Endothelial cell of umbilical vein (primary cell): Measurements from ENCODE around the gene RFLNA. TPM values are rescaled to one million over a fixed set of nuclear protein-coding genes. Genes with fewer than 3 reads are reported as not detected.

Experiments
- BruUV-seq: library from RNA; stranded (reverse); fragments of 400-500 nt; replicated peaks from 2 replicates; lab custom pipeline; 2021; lab: Mats Ljungman, UMichigan
- CTCF ChIA-PET: fragments of 300-600, 350-600 bp; sonication (Branson Sonifier 250); formaldehyde crosslinking; loops from one replicate; lab custom pipeline; 2021; ENCODE audit warnings: antibody characterized with exemption, inconsistent platforms; lab: Charles Lee
- POLR2A ChIA-PET: fragments of 300-600, 350-600 bp; sonication (Branson Sonifier 250); formaldehyde crosslinking; loops from one replicate; lab custom pipeline; 2021; ENCODE audit warnings: antibody characterized with exemption, inconsistent platforms; lab: Charles Lee
- DNase-seq: peaks from one replicate; pipeline ENCODE4 v3.0.0-alpha.2; 2011; ENCODE audit warnings: low read depth, low spot score
- FAIRE-seq: peaks from 2 replicates; lab custom pipeline; 2011; peaks lifted over from hg19 to GRCh38; lab: Jason Lieb, UNC
- H2AFZ ChIP-seq: 2 replicates; pipeline ENCODE4 v1.6.0; 2012; ENCODE audit warnings: low read depth, low read length, control low read depth, inconsistent platforms
- H3K27ac ChIP-seq: 2 replicates; pipeline ENCODE4 v1.5.1; 2011; ENCODE audit warnings: low read depth, mild to moderate bottlenecking, control low read depth, low read length, moderate library complexity; ENCODE audit not compliant: insufficient read depth
- H3K27me3 ChIP-seq, 2 experiments: 2 replicates each; pipeline versions ENCODE4 v1.6.0 to v1.6.1; 2011; ENCODE audit warnings: low read length in 2 of 2, mixed read lengths in 1 of 2; ENCODE audit not compliant: control insufficient read depth in 2 of 2, insufficient read depth in 2 of 2
- H3K36me3 ChIP-seq, 2 experiments: 2 replicates in 1 of 2; 3 replicates in 1 of 2; pipeline ENCODE4 v1.5.1; 2011; ENCODE audit warnings: low read length in 2 of 2, mild to moderate bottlenecking in 1 of 2, moderate library complexity in 1 of 2; ENCODE audit not compliant: control insufficient read depth in 2 of 2, insufficient read depth in 2 of 2; ENCODE audit errors: extremely low read depth in 1 of 2
- H3K4me1 ChIP-seq: 3 replicates; pipeline ENCODE4 v1.5.1; 2011; ENCODE audit warnings: mild to moderate bottlenecking, low read length; ENCODE audit not compliant: control insufficient read depth, insufficient read depth; ENCODE audit errors: extremely low read depth
- H3K4me2 ChIP-seq: 2 replicates; pipeline ENCODE4 v1.6.1; 2011; ENCODE audit warnings: low read length, control low read depth, mixed read lengths; ENCODE audit not compliant: insufficient read depth
- H3K4me3 ChIP-seq, 3 experiments: fragments of 200-600 bp in 1 of 3; sonication (generic), shearing (Covaris generic) in 1 of 3; replicated peaks in 1 of 3; 2 replicates each; pipeline ENCODE4 v1.5.1; 2011 to 2016; ENCODE audit warnings: control low read depth in 3 of 3, low read length in 3 of 3, mild to moderate bottlenecking in 2 of 3, inconsistent platforms in 1 of 3, low read depth in 1 of 3, moderate library complexity in 1 of 3; ENCODE audit not compliant: insufficient read depth in 1 of 3
- H3K79me2 ChIP-seq: 2 replicates; pipeline ENCODE4 v1.6.0; 2012; ENCODE audit warnings: low read length, inconsistent platforms; ENCODE audit not compliant: control insufficient read depth, insufficient read depth
- H3K9ac ChIP-seq: replicated peaks from 2 replicates; pipeline ENCODE3; 2011; ENCODE audit warnings: low read length, control low read depth; ENCODE audit not compliant: insufficient read depth; ENCODE audit errors: extremely low read depth
- H3K9me1 ChIP-seq: replicated peaks from 3 replicates; pipeline ENCODE4 v1.6.0; 2011; ENCODE audit warnings: mild to moderate bottlenecking, low read length; ENCODE audit not compliant: control insufficient read depth, insufficient read depth; ENCODE audit errors: extremely low read depth
- H3K9me3 ChIP-seq: replicated peaks from 2 replicates; pipeline ENCODE4 v1.5.1; 2012; ENCODE audit warnings: low read length, inconsistent platforms; ENCODE audit not compliant: control insufficient read depth, insufficient read depth
- H4K20me1 ChIP-seq: replicated peaks from 2 replicates; pipeline ENCODE3; 2011; ENCODE audit warnings: mild to moderate bottlenecking, low read length; ENCODE audit not compliant: control insufficient read depth, insufficient read depth; ENCODE audit errors: extremely low read depth
- CTCF ChIP-seq, 2 donors: IDR thresholded peaks; 1 replicate in 1 of 2; 2 replicates in 1 of 2; pipeline ENCODE4 v1.5.1; 2011; ENCODE audit warnings: low read length in 2 of 2, mild to moderate bottlenecking in 2 of 2, moderate library complexity in 2 of 2, control low read depth in 1 of 2, inconsistent platforms in 1 of 2, low read depth in 1 of 2; ENCODE audit not compliant: insufficient read depth in 1 of 2; ENCODE audit errors: extremely low read depth in 1 of 2
- EZH2 ChIP-seq: IDR thresholded peaks from 2 replicates; pipeline ENCODE4 v1.6.1; 2012; ENCODE audit warnings: borderline replicate concordance, low read depth, mild to moderate bottlenecking, moderate library complexity, low read length, inconsistent platforms; ENCODE audit not compliant: severe bottlenecking
- FOS ChIP-seq: IDR thresholded peaks from 2 replicates; pipeline ENCODE4 v1.6.1; 2011; ENCODE audit warnings: mild to moderate bottlenecking, low read length, moderate library complexity, borderline replicate concordance; ENCODE audit not compliant: insufficient read depth
- GATA2 ChIP-seq: IDR thresholded peaks from 2 replicates; pipeline ENCODE4 v1.7.0; 2011; ENCODE audit warnings: low read depth, mild to moderate bottlenecking, moderate library complexity, mixed read lengths, low read length; ENCODE audit not compliant: insufficient read length, insufficient read depth
- JUN ChIP-seq: IDR thresholded peaks from 2 replicates; pipeline ENCODE4 v1.6.1; 2011; ENCODE audit warnings: borderline replicate concordance, low read depth; ENCODE audit not compliant: insufficient read length, insufficient read depth
- MYC ChIP-seq: IDR thresholded peaks from one replicate; pipeline ENCODE4 v1.6.1; 2011; ENCODE audit warnings: mild to moderate bottlenecking, low read depth, low read length
- POLR2A ChIP-seq: IDR thresholded peaks from 2 replicates; pipeline ENCODE4 v1.6.1; 2012; ENCODE audit warnings: low read depth, mild to moderate bottlenecking, control low read depth, low read length
- POLR2AphosphoS5 ChIP-seq: IDR thresholded peaks from 2 replicates; pipeline ENCODE4 v1.6.1; 2012; ENCODE audit warnings: low read depth, mild to moderate bottlenecking, control low read depth, low read length, moderate library complexity; ENCODE audit not compliant: insufficient read depth
- dilution Hi-C: fragments of 300-500 bp; cut with MboI; formaldehyde crosslinking; loops from one replicate; pipeline ENCODE4 v1.15.0; 2019; ENCODE audit warnings: low sequenced_read_pairs; ENCODE audit not compliant: extremely low pct_ligation_motif_present
- intact Hi-C: fragments of 100-400 bp; cut with micrococcal nuclease; formaldehyde crosslinking; loops from one replicate; pipeline ENCODE4 v1.10.0; 2022
- polyA plus RNA-seq, 4 experiments: library from polyadenylated mRNA; depleted of rRNA in 3 of 4; stranded (reverse) in 3 of 4; unstranded in 1 of 4; fragments of >200 nt; gene quantifications; 2 replicates each; pipeline versions ENCODE4 v1.2.1 to v1.2.3, GENCODE V29; 2011 to 2012; ENCODE audit warnings: missing spikeins in 1 of 4
- total RNA-seq: library from RNA; stranded (reverse); gene quantifications from 2 replicates; pipeline ENCODE4 v1.2.3, GENCODE V29; 2021
- TF ChIP-seq, protein P1 (sequence below): IDR thresholded peaks from 2 replicates; pipeline ENCODE4 v1.6.1; 2011; ENCODE audit not compliant: insufficient read depth, insufficient read length

Gene RFLNA
- total and polyA plus RNA-seq, 2 donors (not counting 3 experiments of a cell fraction or from before 2014, with no cell fraction given) = 19.7 to 24.5 TPM

- Histone ChIP-seq H2AFZ (peak overlapping the region; percentile 60), H3K9ac (no peak overlapping the region), H3K36me3 (no peaks in the 10 kb centered on the region), H3K4me3 (no peak overlapping the region), H3K27me3 (peaks cover 0 to 2% of the 10 kb centered on the region in 2 experiments), H3K79me2 (no peaks in the 10 kb centered on the region), H3K27ac (no peak overlapping the region), H3K9me1 (no peaks in the 10 kb centered on the region), H3K4me1 (peaks cover 10% of the 10 kb centered on the region), H3K9me3 (no peaks in the 10 kb centered on the region), H4K20me1 (no peaks in the 10 kb centered on the region), H3K4me2 (peak overlapping the region; percentile 41)
- ChIA-PET POLR2A (no interaction called here), CTCF (interaction anchor here (0.9 to 1.0 kb wide), 3 partner anchors 10 to 230 kb away, joined by 3 to 7 read pairs (median 4); no protein-coding TSS in a partner anchor)
- peak; percentile 70 for FAIRE-seq
- peak; percentile 85 for DNase-seq
- TF ChIP-seq CTCF (IDR thresholded peaks at IDR 0.05; ENCODE audit: extremely low read depth in 1 of 2, insufficient read depth in 1 of 2, low read depth in 1 of 2, low read length in 2 of 2) (no peak), MYC (no peak), JUN (no peak), FOS (no peak), POLR2AphosphoS5 (no peak), EZH2 (no peak), POLR2A (no peak), GATA2 (no peak)
- TF ChIP-seq, protein P1, sequence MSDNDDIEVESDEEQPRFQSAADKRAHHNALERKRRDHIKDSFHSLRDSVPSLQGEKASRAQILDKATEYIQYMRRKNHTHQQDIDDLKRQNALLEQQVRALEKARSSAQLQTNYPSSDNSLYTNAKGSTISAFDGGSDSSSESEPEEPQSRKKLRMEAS = no peak
- dilution Hi-C loops = no loop called here
- intact Hi-C loops = no loop called here
- no TSS peak for BruUV-seq
These were observed 11.6 kb upstream of the RFLNA start for GRCh38 chr12:124283326-124283725.
